NCI-H748 (cell line): ENCODE results near the gene HYDIN.
"Not testable (repeated sequence)": the region's sequence is repeated elsewhere in the genome, so short reads cannot be mapped to it uniquely, and the experiment has no call there.

Experiments used
- DNase-seq: peaks from one replicate; lab custom pipeline; 2025; ENCODE audit not compliant: unreplicated experiment; lab: John Stamatoyannopoulos, UW

Gene HYDIN

DNA sequence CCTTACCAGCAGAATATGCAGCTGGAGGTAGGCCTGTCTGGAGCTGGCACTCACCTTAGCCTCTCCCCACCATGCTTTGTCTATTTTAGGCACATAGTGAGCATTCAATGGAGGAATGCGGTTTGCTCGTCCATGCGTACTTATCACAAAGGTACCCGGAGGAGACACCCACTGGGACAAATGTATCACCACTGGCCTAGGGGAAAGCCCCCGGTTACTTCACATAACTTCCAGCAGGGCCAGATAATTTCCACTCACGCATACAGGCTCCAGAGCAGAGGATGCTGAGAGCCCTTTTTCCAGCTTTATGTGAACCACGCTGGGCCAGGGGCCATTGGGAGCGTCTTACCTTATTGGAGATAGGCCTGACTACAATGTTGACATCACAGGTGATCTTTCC lies 348.2 kb downstream of the HYDIN start:
- not testable (repeated sequence) for DNase-seq

DNA sequence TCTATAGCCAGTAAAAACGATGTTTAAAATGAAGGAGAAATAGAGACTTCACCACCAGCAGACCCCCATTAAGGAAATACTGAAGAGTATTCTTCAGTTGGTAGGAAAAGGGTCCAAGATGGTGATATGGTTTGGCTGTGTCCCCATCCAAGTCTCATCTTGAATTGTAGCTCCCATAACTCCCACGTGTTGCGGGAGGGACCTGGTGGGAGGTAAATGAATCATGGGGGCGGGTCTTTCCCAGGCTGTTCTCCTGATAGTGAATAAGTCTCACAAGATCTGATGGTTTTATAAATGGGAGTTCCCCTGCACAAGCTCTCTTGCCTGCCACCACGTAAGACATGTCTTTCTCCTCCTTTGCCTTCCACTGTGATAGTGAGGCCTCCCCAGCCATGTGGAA lies 352.6 kb downstream of the HYDIN start:
- not testable (repeated sequence) for DNase-seq

DNA sequence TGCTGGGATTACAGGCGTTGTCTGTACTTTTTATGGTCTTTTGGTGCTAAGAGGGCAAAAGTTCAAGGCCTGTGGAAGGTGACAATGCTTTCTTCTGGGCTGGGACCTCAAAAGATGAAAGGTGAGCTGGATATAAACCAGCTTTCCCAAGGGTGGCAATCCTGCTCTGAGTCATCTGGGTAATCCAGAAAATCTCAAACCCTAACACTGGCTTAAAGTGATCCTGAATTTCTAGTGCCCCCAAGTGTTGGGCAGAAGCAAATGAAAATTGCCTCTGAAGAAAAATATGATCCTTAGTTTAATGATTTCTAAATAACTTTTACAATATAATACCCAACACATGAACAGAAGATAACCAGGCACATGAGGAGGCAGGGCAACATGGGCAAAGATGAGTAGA lies 354.1 kb downstream of the HYDIN start:
- DNase-seq: not testable (repeated sequence)

DNA sequence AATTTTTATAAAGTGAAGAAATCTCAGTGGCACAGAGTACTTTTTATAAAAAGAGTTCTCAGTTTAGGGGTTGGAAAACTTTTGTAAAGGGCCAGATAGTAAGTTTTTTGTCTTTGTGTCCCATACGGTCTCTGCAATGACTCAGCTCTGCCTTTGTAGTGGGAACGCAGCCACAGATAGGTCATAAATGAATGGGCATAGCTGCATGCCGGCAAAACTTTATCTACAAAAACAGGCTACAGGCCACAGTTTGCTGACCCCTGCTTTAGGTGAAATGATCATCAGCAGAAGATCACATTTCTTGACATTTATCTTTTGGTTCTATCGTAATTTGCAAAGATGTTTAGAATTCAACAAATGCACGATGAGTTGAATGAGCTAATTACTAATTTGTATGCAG lies 365.8 kb downstream of the HYDIN start:
- not testable (repeated sequence) for DNase-seq

GRCh38 chr16:70861996-70862395 lies 368.5 kb downstream of the HYDIN start:
- not testable (repeated sequence) for DNase-seq

GRCh38 chr16:70851299-70851698 lies 379.2 kb downstream of the HYDIN start:
- not testable (repeated sequence) for DNase-seq

DNA sequence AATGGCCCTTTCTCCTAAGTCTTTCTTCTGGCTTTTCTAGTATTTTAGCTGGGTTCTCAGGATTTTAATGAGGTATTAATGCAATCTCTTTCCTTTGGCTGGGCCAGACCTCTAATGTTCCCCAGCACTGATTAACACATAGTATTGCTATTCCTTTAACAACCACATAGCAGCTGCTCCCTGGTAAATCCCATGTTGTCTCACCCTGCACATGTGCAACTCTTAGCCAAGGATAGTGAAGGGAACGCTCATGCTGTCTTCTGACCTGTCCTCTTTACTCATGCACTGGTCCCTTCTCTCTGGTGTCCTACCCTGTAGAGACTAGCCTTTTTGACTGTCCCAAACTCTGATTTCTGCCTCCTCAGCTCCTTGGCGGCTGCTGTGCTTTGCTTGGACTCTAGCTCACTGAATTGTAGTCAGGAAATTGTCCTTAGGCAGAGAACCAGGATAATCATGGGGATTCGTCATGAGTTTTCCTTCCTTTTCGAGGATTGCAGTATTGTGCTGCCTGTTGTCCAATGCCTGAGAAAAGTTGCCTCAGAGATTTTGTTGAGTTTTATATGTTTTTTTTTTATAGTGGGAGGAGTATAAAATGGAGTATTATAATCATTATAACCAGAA lies 406.9 kb downstream of the HYDIN start:
- not testable (repeated sequence) for DNase-seq

DNA sequence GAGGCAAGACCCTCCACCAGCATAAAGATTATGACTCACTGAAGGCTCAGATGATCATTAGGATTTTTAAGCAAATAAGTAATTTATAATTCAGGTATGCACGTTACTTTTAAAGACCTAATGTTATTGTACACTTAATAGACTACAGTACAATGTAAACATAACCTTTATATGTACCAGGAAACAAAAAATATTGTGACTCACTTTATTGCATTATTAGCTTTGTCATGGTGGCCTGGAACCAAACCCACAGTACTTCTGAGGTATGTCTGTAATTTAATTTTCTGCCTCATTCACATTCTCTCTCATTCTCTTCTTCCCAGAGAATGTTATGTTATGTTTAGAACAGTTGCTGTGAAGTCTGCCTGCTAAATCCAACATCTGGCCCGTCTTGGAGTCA lies 407.8 kb downstream of the HYDIN start:
- not testable (repeated sequence) for DNase-seq

DNA sequence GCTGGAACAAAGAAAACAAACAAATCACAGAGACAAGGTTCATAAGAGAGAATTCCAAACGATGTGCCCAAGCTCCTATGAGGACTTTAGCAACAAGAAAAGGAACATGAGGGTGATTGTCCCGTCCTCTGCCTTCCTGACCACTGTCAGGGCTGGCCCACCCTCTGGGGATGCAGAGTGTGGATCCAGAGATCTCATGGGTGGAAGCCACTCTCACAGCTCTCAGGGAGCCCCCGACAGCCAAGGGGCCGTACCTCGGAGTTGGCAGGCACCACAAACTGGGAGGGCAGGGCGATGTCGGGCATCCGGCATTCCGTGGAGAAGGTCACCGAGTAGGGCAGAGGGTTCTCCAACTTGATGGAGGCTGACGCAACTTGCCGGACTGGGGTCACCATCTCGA lies 412.4 kb downstream of the HYDIN start:
- not testable (repeated sequence) for DNase-seq

- DNase-seq: peak; percentile 42
Measured at GRCh38 chr16:70809392-70810060, 421.0 kb downstream of the HYDIN start.

DNA sequence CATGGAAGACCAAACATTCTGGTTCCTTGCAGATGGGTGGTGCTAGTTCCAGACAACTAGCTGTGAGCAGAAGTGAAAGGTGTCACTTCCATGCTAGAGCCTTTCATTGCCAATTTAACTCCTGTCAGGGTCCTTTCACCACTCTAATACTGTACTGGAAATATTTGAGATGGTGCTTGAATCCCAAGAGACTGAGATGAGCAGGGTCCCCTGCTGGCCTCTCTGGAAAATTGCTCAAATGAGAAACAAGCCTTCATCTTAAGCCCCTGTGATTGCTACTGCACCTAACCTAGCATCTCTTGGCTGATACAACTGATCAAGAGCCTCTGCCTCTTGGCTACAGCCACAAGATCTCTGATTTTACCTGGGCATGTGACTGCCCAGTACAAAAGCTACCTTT lies 422.2 kb downstream of the HYDIN start:
- DNase-seq: no peak

GRCh38 chr16:70805787-70806186 lies 424.7 kb downstream of the HYDIN start:
- DNase-seq: no peak

- no peak for DNase-seq
Measured at GRCh38 chr16:70805380-70805779, 425.1 kb downstream of the HYDIN start.

DNA sequence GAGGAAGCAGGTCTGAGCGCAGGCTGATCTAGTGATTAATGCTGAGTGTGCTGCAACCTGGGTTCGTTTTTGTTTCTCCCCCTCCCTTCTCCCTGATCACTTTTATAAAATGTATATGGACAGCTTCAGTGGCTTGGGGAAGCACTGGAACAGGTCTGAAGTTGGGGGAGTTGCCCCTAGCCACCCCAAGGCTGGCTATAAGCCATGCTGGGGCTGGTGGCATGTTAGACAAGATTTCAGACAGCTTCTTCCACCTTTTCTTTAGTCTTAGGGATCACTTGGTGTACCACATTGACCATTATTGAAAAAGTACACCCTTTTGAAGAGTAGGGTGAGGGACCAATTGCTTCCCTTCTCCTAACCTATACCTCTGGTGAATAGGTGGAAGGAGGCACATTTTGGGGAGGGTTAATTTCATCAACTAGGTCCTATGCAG lies 425.8 kb downstream of the HYDIN start:
- DNase-seq: no peak

DNA sequence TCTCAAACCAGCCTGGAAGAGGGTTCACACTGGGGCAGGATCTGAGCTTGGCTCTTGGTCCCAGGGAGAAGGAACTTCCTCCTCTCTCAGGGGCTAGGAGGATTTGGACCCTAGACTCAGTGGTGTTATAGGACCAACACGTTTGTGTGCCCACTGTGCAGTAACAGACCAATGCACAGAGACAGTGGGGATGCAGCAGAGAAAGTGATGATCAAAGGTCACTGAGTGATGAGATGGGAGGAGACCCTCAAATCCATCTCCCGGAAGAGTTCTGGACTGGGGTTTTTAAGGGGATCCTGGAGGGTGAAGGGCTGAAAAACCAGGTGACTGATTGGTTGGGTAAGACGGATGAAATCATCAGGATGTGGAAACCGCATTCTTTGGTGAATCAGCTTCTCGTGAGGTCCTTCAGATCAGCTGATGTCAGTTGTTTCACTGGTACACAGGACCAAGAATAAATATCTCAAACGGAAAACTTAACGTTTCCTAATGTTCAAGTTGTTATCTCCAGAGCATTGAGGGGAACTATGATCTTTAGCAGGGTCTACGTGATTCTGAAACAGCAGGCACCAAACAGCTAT lies 426.3 kb downstream of the HYDIN start:
- DNase-seq: no peak

DNA sequence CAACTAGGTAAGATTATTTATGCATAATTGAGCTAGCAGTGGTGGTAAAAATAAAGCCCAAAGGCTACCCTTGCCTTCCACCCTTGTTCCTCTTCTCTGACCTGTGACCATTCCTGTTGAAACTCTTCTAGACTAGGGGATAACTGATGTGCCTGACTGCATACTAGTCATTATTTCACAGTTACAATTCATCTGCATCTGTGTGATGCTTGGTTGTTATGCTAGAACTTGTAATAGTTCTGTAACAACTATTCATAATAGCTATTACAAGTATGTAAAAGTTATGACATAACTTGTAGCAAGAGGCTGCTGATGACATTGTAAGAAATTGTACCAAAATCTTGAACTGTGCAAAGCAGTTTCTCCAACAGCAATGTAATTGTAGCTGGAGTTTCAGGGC lies 427.2 kb downstream of the HYDIN start:
- no peak for DNase-seq

DNA sequence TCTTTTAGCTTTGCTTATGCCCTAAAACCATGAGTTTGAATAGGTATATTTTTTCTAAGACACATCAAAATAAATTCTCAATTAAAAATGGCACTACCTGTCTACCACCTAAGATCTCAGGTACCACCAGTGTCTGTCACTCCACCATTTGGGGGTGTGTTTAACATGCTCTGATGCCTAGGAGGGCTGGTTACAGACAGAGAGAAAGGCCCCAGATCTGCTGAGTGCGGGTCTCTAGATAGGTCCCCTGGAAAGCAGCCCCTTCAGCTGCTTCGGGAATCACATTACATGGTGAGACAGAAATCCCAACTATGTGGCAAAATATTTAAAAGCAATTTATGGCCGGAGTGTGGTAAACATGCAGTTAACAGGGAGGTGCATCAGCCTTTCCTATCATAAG lies 428.9 kb downstream of the HYDIN start:
- no peak for DNase-seq

- DNase-seq: peak; percentile 92
Measured at GRCh38 chr16:70800781-70801480, 429.6 kb downstream of the HYDIN start, which contains the start of gene VAC14. TSS of gene VAC14 (minus strand) at chr16:70801158. CDS start at chr16:70800900, 258 bp downstream.

GRCh38 chr16:70800311-70800710 lies 430.2 kb downstream of the HYDIN start:
- DNase-seq: no peak

- DNase-seq: no peak
Measured at GRCh38 chr16:70796301-70796700, 434.2 kb downstream of the HYDIN start.

DNA sequence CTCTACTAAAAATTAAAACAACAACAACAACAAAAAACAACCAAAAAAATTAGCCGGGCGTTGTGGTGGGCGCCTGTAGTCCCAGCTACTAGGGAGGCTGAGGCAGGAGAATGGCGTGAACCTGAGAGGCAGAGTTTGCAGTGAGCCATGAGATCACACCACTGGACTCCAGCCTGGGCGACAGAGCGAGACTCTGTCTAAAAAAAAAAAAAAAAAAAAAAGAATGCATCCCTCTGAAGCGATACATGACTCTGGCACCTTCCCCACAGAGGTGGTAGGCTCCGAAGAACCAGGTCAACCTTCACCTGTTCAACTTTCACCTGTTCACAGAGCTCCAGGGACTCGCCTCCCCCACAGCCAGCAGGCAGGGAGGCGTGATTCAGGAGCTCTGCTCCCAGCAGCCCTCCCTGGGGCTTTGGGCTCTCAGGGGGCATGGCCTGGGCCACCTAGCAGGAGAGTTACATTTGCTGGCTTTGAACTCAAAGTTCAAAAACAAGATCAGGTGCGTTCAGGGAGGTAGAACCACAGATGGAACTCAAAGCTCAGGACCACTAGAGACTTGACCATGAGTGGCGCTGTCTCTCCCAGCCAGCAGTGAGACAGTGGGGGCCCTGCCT lies 435.1 kb downstream of the HYDIN start:
- no peak for DNase-seq
